Tibial nerve (tissue), 4 donors: ENCODE results near the gene DHRS12.

Source experiments
- EP300 ChIP-seq, 2 donors: sonication (generic); formaldehyde crosslinking; IDR thresholded peaks; one replicate each; pipeline ENCODE4 v1.6.1; 2017; ENCODE audit warnings: antibody characterized with exemption in 2 of 2, mild to moderate bottlenecking in 1 of 2
- POLR2A ChIP-seq, 2 donors: fragments of 450-650 bp; IDR thresholded peaks; one replicate each; pipeline ENCODE4 v1.6.1; 2017; ENCODE audit warnings: antibody characterized with exemption in 2 of 2, mild to moderate bottlenecking in 2 of 2, moderate library complexity in 2 of 2
- TF ChIP-seq, protein P1 (sequence below), 5 experiments: fragments of 200-600 bp in 3 of 5; fragments of 450-650 bp in 2 of 5; sonication (generic) in 3 of 5; IDR thresholded peaks; one replicate each; pipeline ENCODE4 v1.5.1; 2016 to 2019; ENCODE audit warnings: antibody characterized with exemption in 5 of 5, mild to moderate bottlenecking in 3 of 5, moderate library complexity in 2 of 5

DNA sequence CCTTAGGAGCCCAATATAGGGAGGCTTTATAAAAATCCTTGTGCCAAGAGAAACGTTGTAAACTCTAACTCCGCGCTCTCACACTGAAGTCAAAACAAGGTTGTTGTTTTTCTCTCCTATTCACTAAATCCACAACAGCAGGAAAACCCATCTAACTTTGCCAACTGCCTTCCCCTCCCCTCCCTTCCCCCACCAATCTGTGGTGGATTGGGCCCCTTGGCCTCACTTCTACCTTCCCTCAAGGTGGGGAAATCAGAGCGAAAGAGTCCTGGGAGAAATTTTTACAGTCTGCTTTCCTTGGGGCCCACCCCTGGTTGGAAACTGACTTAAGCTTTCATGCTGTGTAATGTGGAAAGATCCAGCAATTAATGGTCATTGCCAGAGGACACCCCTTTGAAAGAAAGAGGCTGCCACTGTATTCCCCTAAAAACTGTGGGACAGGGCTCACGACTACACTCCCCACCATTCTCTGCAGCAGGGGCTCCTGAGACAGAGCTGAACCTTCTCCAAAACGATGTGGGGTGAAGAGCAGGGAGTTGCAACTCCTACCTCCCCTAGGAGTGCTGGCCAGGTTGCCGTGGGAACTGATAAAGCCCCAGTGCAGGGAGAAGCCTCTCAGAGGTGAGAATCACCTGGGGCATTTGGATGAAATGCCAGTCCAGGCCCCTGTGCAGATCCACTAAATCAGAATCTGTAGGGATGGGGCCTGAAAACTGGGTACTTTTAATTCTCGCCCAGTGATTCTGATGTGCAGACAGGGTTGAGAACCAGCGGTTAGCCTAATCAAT lies 1.1 kb downstream of the DHRS12 start:
- TF ChIP-seq, protein P1, sequence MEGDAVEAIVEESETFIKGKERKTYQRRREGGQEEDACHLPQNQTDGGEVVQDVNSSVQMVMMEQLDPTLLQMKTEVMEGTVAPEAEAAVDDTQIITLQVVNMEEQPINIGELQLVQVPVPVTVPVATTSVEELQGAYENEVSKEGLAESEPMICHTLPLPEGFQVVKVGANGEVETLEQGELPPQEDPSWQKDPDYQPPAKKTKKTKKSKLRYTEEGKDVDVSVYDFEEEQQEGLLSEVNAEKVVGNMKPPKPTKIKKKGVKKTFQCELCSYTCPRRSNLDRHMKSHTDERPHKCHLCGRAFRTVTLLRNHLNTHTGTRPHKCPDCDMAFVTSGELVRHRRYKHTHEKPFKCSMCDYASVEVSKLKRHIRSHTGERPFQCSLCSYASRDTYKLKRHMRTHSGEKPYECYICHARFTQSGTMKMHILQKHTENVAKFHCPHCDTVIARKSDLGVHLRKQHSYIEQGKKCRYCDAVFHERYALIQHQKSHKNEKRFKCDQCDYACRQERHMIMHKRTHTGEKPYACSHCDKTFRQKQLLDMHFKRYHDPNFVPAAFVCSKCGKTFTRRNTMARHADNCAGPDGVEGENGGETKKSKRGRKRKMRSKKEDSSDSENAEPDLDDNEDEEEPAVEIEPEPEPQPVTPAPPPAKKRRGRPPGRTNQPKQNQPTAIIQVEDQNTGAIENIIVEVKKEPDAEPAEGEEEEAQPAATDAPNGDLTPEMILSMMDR (IDR thresholded peaks at IDR 0.05): no peak
- TF ChIP-seq EP300 (IDR thresholded peaks at IDR 0.05): no peak
- no peak for TF ChIP-seq POLR2A (IDR thresholded peaks at IDR 0.05)
